ENCODE data around the gene NPPA.

The NPPA gene

GRCh38 chr1:11797525-11798216 is 49.9 kb downstream of the NPPA start:
- DNase-seq (ENCODE audit: low read depth, low spot score): peak; percentile 31
- in situ Hi-C loops (cut with HindIII; ENCODE audit: low sequenced_read_pairs): no loop called here
- TF ChIP-seq CTCF (IDR thresholded peaks at IDR 0.05; ENCODE audit: low read depth, low read length): no peak
- H3K4me3 ChIP-seq (ENCODE audit: low read depth, low read length): no peak overlapping the region

DNA sequence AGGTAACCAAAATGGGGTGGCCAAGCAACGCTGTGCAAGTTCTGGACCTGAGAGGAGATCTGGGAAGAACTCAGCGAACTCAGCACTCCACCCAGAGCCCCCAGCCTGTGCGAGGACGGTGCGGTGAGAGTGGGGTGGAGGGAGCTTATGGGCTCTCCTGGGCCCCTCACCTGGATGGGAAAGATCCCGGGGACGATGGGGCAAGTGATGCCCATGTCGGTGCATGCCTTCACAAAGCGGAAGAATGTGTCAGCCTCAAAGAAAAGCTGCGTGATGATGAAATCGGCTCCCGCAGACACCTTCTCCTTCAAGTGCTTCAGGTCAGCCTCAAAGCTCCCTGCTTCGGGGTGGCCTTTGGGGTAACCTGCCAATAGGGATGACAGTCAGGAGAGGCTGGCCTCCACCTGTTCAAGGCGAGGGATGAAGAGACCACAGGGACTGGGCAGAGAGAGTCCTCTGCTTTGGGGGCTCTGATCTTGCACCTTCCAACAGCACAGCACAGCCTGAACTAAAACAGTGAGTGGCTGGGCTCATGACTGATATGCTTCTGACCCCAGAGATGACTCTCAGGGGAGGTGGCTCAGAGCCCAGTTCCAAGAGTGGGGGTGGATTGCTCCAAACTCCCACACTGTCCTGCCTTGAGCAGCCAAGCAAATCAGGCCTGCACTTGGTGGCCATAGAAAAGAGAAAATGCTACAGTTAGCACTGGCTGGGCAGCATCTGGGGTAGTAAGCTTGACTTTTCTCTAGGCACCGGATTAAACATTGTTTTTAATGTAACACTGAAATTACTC is 51.4 kb downstream of the NPPA start:
- H3K4me3 ChIP-seq (ENCODE audit: low read depth, low read length): no peak overlapping the region
- in situ Hi-C loops (cut with HindIII; ENCODE audit: low sequenced_read_pairs): no loop called here
- no peak for TF ChIP-seq CTCF (IDR thresholded peaks at IDR 0.05; ENCODE audit: low read depth, low read length)
- DNase-seq (ENCODE audit: low read depth, low spot score): no peak
